Left hindlimb (tissue), 1 donor: ENCODE results near the gene CDON.

Experiments used
- DNase-seq: peaks from one replicate; pipeline ENCODE4 v3.0.0-alpha.2; 2018

CDON gene

GRCh38 chr11:125942771-125943428 lies 119.8 kb downstream of the CDON start:
- no peak for DNase-seq

DNA sequence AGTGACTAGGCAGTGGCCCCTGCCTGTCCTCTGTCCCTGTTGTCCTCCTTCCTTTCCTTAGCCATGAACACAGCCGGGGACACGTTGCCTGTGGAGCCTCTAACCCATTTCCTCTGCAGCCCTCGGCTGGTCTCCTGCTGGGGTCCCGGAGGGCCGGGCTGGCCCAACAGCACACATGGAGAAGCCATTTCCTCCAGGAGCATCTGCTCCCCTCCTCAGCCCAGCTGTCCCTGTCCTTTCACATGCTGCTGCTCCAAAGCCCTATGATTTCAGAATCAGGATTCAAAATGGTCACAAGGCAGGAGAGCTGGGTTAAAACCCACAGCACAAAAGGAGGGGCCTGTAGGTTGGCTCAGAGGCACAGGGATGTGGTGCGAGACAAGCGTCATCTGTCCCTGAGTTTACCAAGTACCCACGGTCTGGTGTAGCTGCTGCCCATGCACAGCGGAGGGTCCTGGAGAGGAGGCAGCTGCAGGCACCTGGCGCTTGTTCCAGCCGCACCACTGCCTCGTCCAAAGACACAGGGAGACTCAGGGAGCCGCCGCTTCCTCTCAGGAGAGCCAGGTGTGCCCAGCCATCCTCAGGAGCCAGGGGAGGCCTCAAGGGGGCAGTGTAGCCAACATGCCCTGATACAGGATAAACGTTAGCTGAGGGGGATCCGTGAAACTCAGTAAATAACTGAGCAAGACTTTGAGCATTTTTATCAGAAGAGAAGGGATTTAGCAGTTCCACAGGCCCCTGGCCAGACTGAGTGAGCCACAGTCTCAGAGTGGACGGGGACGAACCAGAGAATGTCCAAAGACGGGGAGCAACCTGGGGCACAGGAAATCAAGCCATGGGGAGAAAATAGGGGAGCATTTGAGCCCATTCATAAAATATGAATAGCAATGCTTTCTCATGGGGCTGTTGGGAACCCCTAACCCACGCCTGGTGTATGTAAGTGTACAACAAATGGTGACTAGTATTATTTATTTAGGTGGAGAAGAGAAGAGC lies 120.8 kb downstream of the CDON start:
- DNase-seq, result peak; percentile 73

- DNase-seq, result no peak
Observed at GRCh38 chr11:125941267-125941618, 121.4 kb downstream of the CDON start.

DNA sequence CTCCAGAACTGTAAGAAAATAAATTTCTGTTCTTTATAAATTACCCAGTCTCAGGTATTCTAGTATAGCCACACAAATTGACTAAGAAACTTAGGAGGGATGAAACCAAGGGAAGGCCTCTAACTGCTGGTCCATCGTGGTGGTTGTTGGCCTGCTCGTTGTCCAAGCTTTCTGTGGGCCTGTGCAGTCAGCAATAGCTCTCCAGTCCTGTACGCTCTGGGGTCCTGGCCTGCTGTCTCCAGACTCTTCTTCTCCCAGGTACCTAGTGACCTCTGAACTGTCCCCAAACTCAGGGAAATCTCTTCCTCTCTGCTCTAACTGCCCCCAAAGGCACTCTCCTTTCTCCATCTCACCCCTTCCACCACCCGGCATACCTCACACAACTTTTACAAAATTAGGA lies 122.5 kb downstream of the CDON start:
- DNase-seq, result no peak

DNA sequence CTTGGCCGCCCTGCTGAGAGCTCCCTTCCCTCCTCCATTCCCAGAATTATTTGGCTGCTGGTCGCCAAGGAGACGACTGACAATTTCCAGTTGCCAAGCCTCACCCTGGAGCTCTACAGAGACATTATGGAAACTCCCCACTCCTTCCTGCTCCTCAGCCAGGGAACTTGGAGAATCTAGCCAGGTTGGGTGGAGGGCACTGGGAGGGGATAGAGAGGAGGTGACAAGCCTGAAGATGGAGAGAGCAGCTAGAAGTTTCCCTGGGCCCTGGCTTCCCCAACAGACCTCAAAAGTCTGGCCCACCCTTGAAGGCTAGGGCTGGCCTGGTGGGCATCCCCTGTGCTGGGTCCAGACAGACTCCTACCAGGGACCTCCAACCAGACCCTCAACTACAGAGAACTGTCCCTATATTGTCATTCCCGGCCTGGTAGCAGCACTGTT lies 123.6 kb downstream of the CDON start:
- peak; percentile 81 for DNase-seq

DNA sequence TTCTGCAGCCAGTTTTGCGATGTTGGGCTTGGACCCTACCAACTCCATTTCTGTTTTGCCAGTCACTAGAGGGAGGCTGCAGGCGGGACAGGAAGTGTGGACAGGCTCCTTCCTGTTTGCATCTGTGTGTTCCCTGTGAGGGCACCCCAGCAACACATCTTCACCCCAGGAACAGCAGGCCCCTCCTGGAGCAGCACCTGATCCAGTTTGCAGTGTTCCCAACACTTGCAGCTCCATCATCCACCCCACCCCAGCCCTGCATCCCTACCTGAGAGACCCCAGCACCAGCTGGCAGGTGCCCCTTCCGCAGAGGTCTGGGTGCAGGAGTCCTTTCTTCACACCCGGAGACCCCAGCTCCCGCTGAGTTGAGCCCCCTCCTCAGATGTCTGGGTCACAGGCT lies 124.2 kb downstream of the CDON start:
- DNase-seq, result no peak

DNA sequence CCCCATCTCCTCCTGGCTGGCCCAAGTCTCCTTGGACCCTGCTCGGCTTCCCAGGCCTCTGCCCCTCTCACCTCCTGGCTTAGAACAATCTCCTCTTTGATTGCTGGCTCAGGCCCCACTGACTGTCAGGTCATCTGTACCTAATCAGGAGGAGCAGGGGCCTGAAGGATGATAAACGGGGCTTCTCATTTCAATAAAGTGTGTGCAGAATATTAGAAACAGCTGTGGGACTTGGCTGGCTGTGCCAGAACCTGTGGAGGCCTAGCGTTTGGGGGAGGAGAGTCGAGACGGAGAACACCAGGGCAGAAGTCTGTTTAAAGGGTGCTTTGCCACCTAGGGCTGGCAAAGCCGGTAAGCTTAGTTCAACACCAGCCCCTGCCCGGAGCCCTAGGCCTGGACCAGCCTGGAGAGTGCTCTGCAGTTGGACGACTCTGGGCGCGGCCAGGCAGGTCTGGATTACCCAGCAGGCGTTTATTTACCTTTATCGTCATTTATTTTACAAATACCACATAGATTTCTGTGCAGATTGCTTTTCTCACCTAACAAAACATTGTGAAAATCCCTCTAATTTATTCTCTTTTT lies 127.0 kb downstream of the CDON start:
- peak; percentile 80 for DNase-seq

GRCh38 chr11:125935056-125935455 lies 127.6 kb downstream of the CDON start:
- DNase-seq, result no peak

GRCh38 chr11:125934473-125934872 lies 128.2 kb downstream of the CDON start:
- DNase-seq, result no peak

DNA sequence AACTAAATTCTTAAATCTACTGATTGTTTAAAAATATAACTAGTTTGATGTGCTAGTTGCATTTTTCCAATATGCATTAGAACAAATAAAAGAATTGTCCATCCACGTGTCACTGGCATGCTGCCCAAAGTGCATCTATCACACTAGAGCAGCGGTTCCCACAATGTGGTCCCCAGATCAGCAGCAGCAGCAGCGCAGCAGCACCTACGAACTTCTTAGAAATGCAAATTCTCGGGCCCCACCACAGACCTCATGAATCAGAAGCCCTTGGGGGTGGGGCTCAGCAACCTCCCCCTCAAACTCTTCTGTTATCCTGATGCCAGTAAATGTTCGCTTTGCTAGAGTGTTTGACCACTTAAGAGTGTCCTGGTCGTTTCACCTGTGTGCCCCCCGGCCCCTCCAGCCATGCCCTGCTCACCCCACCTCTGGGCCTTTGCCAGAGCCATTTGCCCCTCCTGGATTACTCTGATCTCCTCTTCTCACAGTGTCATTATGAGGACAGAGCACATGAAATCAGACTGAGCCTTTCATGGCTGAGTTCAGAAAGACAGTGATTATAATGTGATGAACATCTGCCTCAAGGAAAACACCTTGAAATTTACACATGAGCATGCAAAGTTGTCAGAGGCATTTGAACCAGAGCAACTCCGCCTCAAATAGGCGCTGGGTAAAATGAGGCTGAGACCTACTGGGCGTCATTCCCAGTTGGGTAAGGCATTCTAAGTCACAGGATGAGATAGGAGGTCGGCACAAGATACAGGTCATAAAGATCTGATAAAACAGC lies 129.4 kb downstream of the CDON start:
- DNase-seq, result no peak

- DNase-seq, result no peak
Observed at GRCh38 chr11:125932301-125932700, 130.4 kb downstream of the CDON start.

GRCh38 chr11:125931668-125932067 lies 131.0 kb downstream of the CDON start:
- peak; percentile 71 for DNase-seq

- DNase-seq, result no peak
Observed at GRCh38 chr11:125931116-125931515, 131.6 kb downstream of the CDON start.

GRCh38 chr11:125930076-125930450 lies 132.6 kb downstream of the CDON start:
- no peak for DNase-seq

GRCh38 chr11:125929445-125930075 lies 133.1 kb downstream of the CDON start:
- no peak for DNase-seq

DNA sequence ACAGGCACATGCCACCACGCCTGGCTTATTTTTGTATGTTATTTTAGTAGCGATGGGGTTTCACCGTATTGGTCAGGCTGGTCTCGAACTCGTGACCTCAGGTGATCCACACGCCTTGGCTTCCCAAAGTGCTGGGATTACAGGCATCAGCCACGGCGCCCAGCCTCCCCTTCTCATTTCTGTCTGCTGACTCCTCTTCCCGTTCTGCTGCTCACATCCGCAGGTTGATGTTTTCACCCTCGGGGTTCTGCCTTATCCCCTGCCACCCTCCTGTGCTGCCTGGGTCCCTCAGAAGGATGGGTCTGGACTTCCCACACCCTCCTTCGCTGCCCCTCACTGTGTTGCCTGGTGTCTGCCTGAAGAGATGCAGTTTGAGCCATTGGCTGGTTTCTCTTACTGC lies 136.0 kb downstream of the CDON start:
- DNase-seq, result no peak

- no peak for DNase-seq
Observed at GRCh38 chr11:125925804-125926203, 136.9 kb downstream of the CDON start.

GRCh38 chr11:125925247-125925740 lies 137.4 kb downstream of the CDON start:
- no peak for DNase-seq

- no peak for DNase-seq
Observed at GRCh38 chr11:125924384-125925007, 138.2 kb downstream of the CDON start.

DNA sequence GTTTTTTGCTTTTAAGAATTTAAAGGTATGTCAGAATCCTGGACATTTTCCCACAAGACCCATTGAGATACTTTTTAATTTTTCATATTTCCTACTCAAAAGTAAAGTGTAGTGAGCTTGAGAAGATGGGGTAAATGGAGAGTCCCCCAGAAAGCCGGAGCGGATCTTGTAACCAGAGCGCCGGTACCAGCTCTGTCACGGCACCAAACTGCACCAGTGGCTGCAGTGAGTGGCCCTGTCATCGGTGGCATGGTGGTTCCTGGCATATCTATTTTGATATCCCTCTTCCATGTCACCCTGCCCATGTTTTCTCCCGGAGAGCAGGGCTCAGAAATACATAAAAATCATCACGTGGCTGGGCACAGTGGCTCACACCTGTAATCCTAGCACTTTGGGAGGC lies 139.0 kb downstream of the CDON start:
- no peak for DNase-seq

- peak; percentile 74 for DNase-seq
Observed at GRCh38 chr11:125923012-125923579, 139.6 kb downstream of the CDON start.
